Measurements from ENCODE around the gene ELAVL1. TPM values are rescaled to one million over a fixed set of nuclear protein-coding genes. Genes with fewer than 3 reads are reported as not detected.

Gene ELAVL1
- polyA plus RNA-seq, 1 donor from 2014 or later = 19.1 TPM

DNA sequence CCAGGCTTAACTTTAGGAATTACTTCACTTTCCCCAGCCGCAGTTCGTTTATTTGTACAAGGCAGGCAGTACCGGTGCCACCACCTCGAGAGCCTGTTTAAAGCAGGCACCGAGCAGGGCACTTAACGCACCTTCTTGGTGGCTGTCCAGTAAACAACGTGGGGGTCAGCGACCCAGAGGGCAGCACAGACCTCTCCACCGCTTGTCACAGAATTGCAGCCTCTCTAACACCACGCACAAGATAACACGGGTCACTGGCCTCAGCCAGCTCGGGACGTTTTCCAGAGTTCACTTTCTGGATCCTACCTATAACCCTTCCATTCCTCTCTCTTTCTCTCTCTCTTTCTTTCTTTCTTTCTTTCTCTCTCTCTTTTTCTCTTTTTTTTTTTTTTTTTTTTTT is 16.8 kb upstream of the ELAVL1 start:
- no peaks in the 10 kb centered on the region for H3K79me2 ChIP-seq (replicated peaks; ENCODE audit: insufficient read depth, low read length)
- no peak overlapping the region for H2AFZ ChIP-seq (ENCODE audit: low read depth, low read length)
- no peaks in the 10 kb centered on the region for H3F3A ChIP-seq (ENCODE audit: insufficient read depth, low read length, poor library complexity, severe bottlenecking)
- no peaks in the 10 kb centered on the region for H3K27me3 ChIP-seq (ENCODE audit: insufficient read depth, low read depth, low read length)
- no peaks in the 10 kb centered on the region for H3K36me3 ChIP-seq (ENCODE audit: insufficient read depth, low read length)
- no peak for TF ChIP-seq TAF1 (IDR thresholded peaks at IDR 0.05; ENCODE audit: low read depth)
- TF ChIP-seq, protein P1, sequence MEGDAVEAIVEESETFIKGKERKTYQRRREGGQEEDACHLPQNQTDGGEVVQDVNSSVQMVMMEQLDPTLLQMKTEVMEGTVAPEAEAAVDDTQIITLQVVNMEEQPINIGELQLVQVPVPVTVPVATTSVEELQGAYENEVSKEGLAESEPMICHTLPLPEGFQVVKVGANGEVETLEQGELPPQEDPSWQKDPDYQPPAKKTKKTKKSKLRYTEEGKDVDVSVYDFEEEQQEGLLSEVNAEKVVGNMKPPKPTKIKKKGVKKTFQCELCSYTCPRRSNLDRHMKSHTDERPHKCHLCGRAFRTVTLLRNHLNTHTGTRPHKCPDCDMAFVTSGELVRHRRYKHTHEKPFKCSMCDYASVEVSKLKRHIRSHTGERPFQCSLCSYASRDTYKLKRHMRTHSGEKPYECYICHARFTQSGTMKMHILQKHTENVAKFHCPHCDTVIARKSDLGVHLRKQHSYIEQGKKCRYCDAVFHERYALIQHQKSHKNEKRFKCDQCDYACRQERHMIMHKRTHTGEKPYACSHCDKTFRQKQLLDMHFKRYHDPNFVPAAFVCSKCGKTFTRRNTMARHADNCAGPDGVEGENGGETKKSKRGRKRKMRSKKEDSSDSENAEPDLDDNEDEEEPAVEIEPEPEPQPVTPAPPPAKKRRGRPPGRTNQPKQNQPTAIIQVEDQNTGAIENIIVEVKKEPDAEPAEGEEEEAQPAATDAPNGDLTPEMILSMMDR (IDR thresholded peaks at IDR 0.05; ENCODE audit: poor library complexity, severe bottlenecking) = no peak
- no peak for TF ChIP-seq REST (IDR thresholded peaks at IDR 0.05; ENCODE audit: borderline replicate concordance)
- no peak for TF ChIP-seq RAD21 (conservative IDR thresholded peaks at IDR 0.05)
- no peak for TF ChIP-seq SMC3 (conservative IDR thresholded peaks at IDR 0.05; ENCODE audit: poor library complexity)
- no peak for TF ChIP-seq EZH2 (IDR thresholded peaks at IDR 0.05; ENCODE audit: borderline replicate concordance, insufficient read depth, low read length, poor library complexity, severe bottlenecking)
- no peak for TF ChIP-seq EP300 (conservative IDR thresholded peaks at IDR 0.05; ENCODE audit: poor library complexity, severe bottlenecking)
- no peak for TF ChIP-seq MXI1 (conservative IDR thresholded peaks at IDR 0.05; ENCODE audit: poor library complexity, severe bottlenecking)
- no peak for TF ChIP-seq POLR2AphosphoS5 (IDR thresholded peaks at IDR 0.05)
- H3K27ac ChIP-seq (ENCODE audit: low read length) = no peak overlapping the region
- no peak overlapping the region for H3K4me2 ChIP-seq (ENCODE audit: low read length)
- no peaks in the 10 kb centered on the region for H3K9me3 ChIP-seq (ENCODE audit: low read length)
- no peak overlapping the region for H3K4me3 ChIP-seq (ENCODE audit: low read length)
- no peaks in the 10 kb centered on the region for H4K20me1 ChIP-seq (ENCODE audit: insufficient read depth)
- H3K9me2 ChIP-seq (ENCODE audit: insufficient read depth, low read length) = no peaks in the 10 kb centered on the region
- no peak overlapping the region for H3K9ac ChIP-seq (ENCODE audit: low read length)

- TF ChIP-seq EP300 (conservative IDR thresholded peaks at IDR 0.05; ENCODE audit: poor library complexity, severe bottlenecking) = no peak
- TF ChIP-seq RAD21 (conservative IDR thresholded peaks at IDR 0.05) = no peak
- no peak for TF ChIP-seq REST (IDR thresholded peaks at IDR 0.05; ENCODE audit: borderline replicate concordance)
- TF ChIP-seq, protein P1 (IDR thresholded peaks at IDR 0.05; ENCODE audit: poor library complexity, severe bottlenecking) = no peak
- TF ChIP-seq MXI1 (conservative IDR thresholded peaks at IDR 0.05; ENCODE audit: poor library complexity, severe bottlenecking) = no peak
- TF ChIP-seq EZH2 (IDR thresholded peaks at IDR 0.05; ENCODE audit: borderline replicate concordance, insufficient read depth, low read length, poor library complexity, severe bottlenecking) = no peak
- no peak for TF ChIP-seq SMC3 (conservative IDR thresholded peaks at IDR 0.05; ENCODE audit: poor library complexity)
- TF ChIP-seq POLR2AphosphoS5 (IDR thresholded peaks at IDR 0.05) = no peak
- no peak for TF ChIP-seq TAF1 (IDR thresholded peaks at IDR 0.05; ENCODE audit: low read depth)
- Histone ChIP-seq H3K27me3 (ENCODE audit: insufficient read depth, low read depth, low read length) (no peaks in the 10 kb centered on the region), H3K9me3 (ENCODE audit: low read length) (no peaks in the 10 kb centered on the region), H3K79me2 (replicated peaks; ENCODE audit: insufficient read depth, low read length) (no peaks in the 10 kb centered on the region), H3K36me3 (ENCODE audit: insufficient read depth, low read length) (no peaks in the 10 kb centered on the region), H3K9ac (ENCODE audit: low read length) (no peak overlapping the region), H3K27ac (ENCODE audit: low read length) (no peak overlapping the region), H2AFZ (ENCODE audit: low read depth, low read length) (no peak overlapping the region), H3K9me2 (ENCODE audit: insufficient read depth, low read length) (no peaks in the 10 kb centered on the region), H3F3A (ENCODE audit: insufficient read depth, low read length, poor library complexity, severe bottlenecking) (no peaks in the 10 kb centered on the region), H3K4me2 (ENCODE audit: low read length) (no peak overlapping the region), H4K20me1 (ENCODE audit: insufficient read depth) (no peaks in the 10 kb centered on the region), H3K4me3 (ENCODE audit: low read length) (no peak overlapping the region)
Observed at GRCh38 chr19:8021374-8021773, 15.9 kb upstream of the ELAVL1 start.

Measured in neural cell (in vitro differentiated cells).